ENCODE results near the gene IGF2BP2. TPM values are rescaled to one million over a fixed set of nuclear protein-coding genes. Genes with fewer than 3 reads are reported as not detected.
"Not testable (repeated sequence)": the region's sequence is repeated elsewhere in the genome, so short reads cannot be mapped to it uniquely, and the experiment has no call there.

The IGF2BP2 gene
- total RNA-seq, 1 donor from 2014 or later = 101 TPM

DNA sequence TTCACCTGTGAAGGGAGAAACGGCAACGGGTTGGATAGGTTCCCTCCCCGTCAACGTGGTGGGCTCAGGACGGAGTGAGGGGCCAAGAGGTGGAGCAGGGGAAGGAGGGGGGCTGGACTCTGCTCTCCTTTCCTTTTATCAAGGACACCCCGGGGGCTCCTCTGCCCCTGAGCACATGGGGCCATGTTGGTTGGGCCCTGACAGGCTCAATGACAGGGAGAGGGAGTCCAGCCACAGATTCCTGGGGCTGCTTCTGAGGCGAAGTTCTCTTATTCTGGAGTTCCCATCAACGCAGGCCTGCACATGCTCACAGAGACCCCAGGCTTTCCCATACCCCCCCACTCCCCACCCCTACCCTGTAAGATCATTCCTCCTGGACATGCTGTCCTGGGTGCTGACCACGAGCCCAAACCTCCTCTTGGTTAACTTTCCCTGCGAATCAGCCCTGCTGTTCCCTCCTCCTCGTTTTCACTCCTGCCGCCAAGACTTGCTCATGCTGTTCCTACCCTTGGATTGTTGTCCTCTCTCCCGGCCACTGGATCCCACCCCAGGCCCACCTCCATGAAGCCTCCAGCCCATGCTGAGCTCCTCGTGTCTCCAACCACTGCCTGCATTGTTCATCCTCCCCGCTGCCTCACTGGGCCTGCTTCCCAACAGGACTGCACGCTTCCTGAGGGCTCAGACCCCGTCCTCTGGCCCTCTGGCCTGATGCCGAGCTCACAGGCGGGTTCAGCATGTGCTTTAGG, 177.5 kb downstream of the IGF2BP2 start:
- peak overlapping the region; percentile 83 for H3K27ac Mint-ChIP-seq (ENCODE audit: unreplicated experiment)

DNA sequence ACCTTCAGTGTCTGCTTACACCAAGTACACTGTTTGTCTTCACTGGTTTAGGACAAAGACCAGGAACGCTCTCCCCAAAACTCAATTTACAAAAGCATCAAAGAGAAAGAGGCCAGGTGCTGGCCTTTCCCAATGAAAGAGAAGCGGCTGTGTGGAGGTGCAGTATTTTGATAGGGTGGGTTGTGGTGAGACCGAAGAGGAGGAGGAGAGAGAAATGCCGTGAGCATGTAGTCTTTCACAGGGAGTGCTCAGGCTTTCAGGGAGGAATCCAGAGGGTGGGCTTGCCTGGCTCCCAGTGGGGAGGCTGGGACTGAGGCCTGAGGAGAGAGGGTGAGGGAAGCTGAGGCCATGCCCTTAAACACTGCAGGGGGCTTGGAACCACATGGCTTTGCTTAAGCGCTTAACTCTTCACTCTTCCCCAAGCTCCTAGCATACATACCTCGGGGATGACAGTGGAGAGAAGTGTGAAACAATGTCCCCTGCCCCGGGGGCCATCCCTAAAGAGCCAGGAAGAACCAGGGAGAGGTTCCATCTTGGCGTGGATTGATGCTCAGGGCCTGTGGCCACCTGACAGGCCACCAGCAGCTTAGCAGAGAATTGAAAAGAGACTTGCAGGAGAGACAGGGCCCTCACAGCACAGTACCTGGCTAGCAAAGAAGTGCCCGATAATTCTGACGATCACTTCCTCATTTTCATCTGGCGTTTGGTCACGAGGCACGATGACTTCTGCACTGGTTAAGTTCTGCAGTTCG, 178.3 kb downstream of the IGF2BP2 start:
- no peaks in the 10 kb centered on the region for H3K27me3 Mint-ChIP-seq (ENCODE audit: unreplicated experiment)
- no peaks in the 10 kb centered on the region for H3K9me3 Mint-ChIP-seq (ENCODE audit: unreplicated experiment)
- DNase-seq (ENCODE audit: extremely low spot score, unreplicated experiment) = peak; percentile 63
- H3K4me3 Mint-ChIP-seq (ENCODE audit: unreplicated experiment) = no peak overlapping the region
- H3K36me3 Mint-ChIP-seq (ENCODE audit: unreplicated experiment) = peaks cover 56% of the 10 kb centered on the region
- H3K27ac Mint-ChIP-seq (ENCODE audit: unreplicated experiment) = peak overlapping the region; percentile 83
- TF ChIP-seq, protein P1, sequence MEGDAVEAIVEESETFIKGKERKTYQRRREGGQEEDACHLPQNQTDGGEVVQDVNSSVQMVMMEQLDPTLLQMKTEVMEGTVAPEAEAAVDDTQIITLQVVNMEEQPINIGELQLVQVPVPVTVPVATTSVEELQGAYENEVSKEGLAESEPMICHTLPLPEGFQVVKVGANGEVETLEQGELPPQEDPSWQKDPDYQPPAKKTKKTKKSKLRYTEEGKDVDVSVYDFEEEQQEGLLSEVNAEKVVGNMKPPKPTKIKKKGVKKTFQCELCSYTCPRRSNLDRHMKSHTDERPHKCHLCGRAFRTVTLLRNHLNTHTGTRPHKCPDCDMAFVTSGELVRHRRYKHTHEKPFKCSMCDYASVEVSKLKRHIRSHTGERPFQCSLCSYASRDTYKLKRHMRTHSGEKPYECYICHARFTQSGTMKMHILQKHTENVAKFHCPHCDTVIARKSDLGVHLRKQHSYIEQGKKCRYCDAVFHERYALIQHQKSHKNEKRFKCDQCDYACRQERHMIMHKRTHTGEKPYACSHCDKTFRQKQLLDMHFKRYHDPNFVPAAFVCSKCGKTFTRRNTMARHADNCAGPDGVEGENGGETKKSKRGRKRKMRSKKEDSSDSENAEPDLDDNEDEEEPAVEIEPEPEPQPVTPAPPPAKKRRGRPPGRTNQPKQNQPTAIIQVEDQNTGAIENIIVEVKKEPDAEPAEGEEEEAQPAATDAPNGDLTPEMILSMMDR (IDR thresholded peaks at IDR 0.05) = no peak
- peaks cover 40% of the 10 kb centered on the region for H3K4me1 Mint-ChIP-seq (ENCODE audit: unreplicated experiment)

More for the DNA sequence above, 177.5 kb downstream of the IGF2BP2 start:
- Mint-ChIP-seq H3K9me3 (ENCODE audit: unreplicated experiment) (no peaks in the 10 kb centered on the region), H3K4me1 (ENCODE audit: unreplicated experiment) (peaks cover 40% of the 10 kb centered on the region), H3K4me3 (ENCODE audit: unreplicated experiment) (no peak overlapping the region), H3K27me3 (ENCODE audit: unreplicated experiment) (no peaks in the 10 kb centered on the region), H3K36me3 (ENCODE audit: unreplicated experiment) (peaks cover 58% of the 10 kb centered on the region)
- TF ChIP-seq, protein P1 (IDR thresholded peaks at IDR 0.05) = no peak
- DNase-seq (ENCODE audit: extremely low spot score, unreplicated experiment) = peak; percentile 65

- H3K4me3 Mint-ChIP-seq (ENCODE audit: unreplicated experiment) = no peak overlapping the region
- DNase-seq (ENCODE audit: extremely low spot score, unreplicated experiment) = peak; percentile 76
- H3K9me3 Mint-ChIP-seq (ENCODE audit: unreplicated experiment) = no peaks in the 10 kb centered on the region
- peaks cover 39% of the 10 kb centered on the region for H3K4me1 Mint-ChIP-seq (ENCODE audit: unreplicated experiment)
- peaks cover 52% of the 10 kb centered on the region for H3K36me3 Mint-ChIP-seq (ENCODE audit: unreplicated experiment)
- TF ChIP-seq, protein P1 (IDR thresholded peaks at IDR 0.05) = no peak
- no peaks in the 10 kb centered on the region for H3K27me3 Mint-ChIP-seq (ENCODE audit: unreplicated experiment)
- peak overlapping the region; percentile 83 for H3K27ac Mint-ChIP-seq (ENCODE audit: unreplicated experiment)
Measured at GRCh38 chr3:185645596-185646381, 179.1 kb downstream of the IGF2BP2 start.

- not testable (repeated sequence) for H3K27me3 Mint-ChIP-seq (ENCODE audit: unreplicated experiment); H3K9me3 Mint-ChIP-seq (ENCODE audit: unreplicated experiment); H3K4me3 Mint-ChIP-seq (ENCODE audit: unreplicated experiment); H3K27ac Mint-ChIP-seq (ENCODE audit: unreplicated experiment)
- peaks cover 48% of the 10 kb centered on the region for H3K36me3 Mint-ChIP-seq (ENCODE audit: unreplicated experiment)
- peaks cover 37% of the 10 kb centered on the region for H3K4me1 Mint-ChIP-seq (ENCODE audit: unreplicated experiment)
- DNase-seq (ENCODE audit: extremely low spot score, unreplicated experiment) = peak; percentile 80
Measured at GRCh38 chr3:185645191-185645590, 179.7 kb downstream of the IGF2BP2 start.

DNA sequence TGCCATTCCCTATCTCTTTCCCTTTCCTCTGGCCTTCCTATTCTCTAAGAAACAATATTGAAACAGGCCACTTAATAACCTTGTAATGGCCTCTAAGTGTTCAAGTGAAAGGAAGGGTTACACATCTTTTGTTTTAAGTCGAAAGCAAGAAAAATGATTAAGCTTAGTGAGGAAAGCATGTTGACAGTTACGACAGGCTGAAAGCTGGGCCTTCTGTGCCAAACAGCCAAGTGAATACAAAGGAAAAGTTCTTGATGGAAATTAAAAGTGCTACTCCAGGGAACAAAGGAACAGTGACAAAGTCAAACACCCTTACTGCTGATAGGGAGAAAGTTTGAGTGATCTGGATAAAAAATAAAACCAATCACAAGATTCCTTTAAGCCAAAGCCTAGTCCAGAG, 184.5 kb downstream of the IGF2BP2 start:
- H3K27ac Mint-ChIP-seq (ENCODE audit: unreplicated experiment) = no peak overlapping the region
- no peaks in the 10 kb centered on the region for H3K9me3 Mint-ChIP-seq (ENCODE audit: unreplicated experiment)
- H3K36me3 Mint-ChIP-seq (ENCODE audit: unreplicated experiment) = peaks cover 14% of the 10 kb centered on the region
- no peak overlapping the region for H3K4me3 Mint-ChIP-seq (ENCODE audit: unreplicated experiment)
- no peaks in the 10 kb centered on the region for H3K27me3 Mint-ChIP-seq (ENCODE audit: unreplicated experiment)
- TF ChIP-seq, protein P1 (IDR thresholded peaks at IDR 0.05) = no peak
- no peak for DNase-seq (ENCODE audit: extremely low spot score, unreplicated experiment)
- peaks cover 1% of the 10 kb centered on the region for H3K4me1 Mint-ChIP-seq (ENCODE audit: unreplicated experiment)

Data from osteocyte (in vitro differentiated cells).